IMR-90 (cell line): Measurements from ENCODE around the gene AFAP1L1. TPM values are rescaled to one million over a fixed set of nuclear protein-coding genes. Genes with fewer than 3 reads are reported as not detected.

Experiments
- ATAC-seq: fragments of 200-7000 bp; cut with Tn5 transposase; 2 replicates; pipeline ENCODE4 v1.9.1; 2020; ENCODE audit warnings: low read depth, mild to moderate bottlenecking, moderate library complexity
- BruUV-seq: library from RNA; stranded (reverse); fragments of 400-500 nt; replicated peaks from 2 replicates; lab custom pipeline; 2021; lab: Mats Ljungman, UMichigan
- CTCF ChIA-PET: fragments of 300-600 bp; formaldehyde crosslinking; extraction: SDS; loops from one replicate; lab custom pipeline; 2021; ENCODE audit warnings: antibody characterized with exemption; lab: Yijun Ruan, JAX
- POLR2A ChIA-PET: fragments of 300-600 bp; sonication (Branson Sonifier 250); formaldehyde crosslinking; loops from one replicate; lab custom pipeline; 2022; ENCODE audit warnings: antibody characterized with exemption; ENCODE audit not compliant: unreplicated experiment; lab: Charles Lee
- DNase-seq: peaks from one replicate; pipeline ENCODE4 v3.0.0; 2013
- H2AFZ ChIP-seq: replicated peaks from 2 replicates; pipeline ENCODE3; 2013; ENCODE audit warnings: low read length, mild to moderate bottlenecking; ENCODE audit not compliant: poor library complexity
- H2AK5ac ChIP-seq: 2 replicates; pipeline ENCODE4 v1.6.1; 2013; ENCODE audit warnings: low read depth, low read length, inconsistent platforms
- H2AK9ac ChIP-seq: replicated peaks from 2 replicates; pipeline ENCODE3; 2013; ENCODE audit warnings: mild to moderate bottlenecking, low read depth, low read length, moderate library complexity; ENCODE audit not compliant: poor library complexity
- H2BK120ac ChIP-seq: 2 replicates; pipeline ENCODE4 v1.6.1; 2013; ENCODE audit warnings: low read depth, low read length, inconsistent platforms
- H2BK15ac ChIP-seq: 3 replicates; pipeline ENCODE4 v1.6.1; 2013; ENCODE audit warnings: low read depth, low read length, inconsistent platforms
- H2BK20ac ChIP-seq: 2 replicates; pipeline ENCODE4 v1.6.1; 2013; ENCODE audit warnings: low read depth, mild to moderate bottlenecking, inconsistent platforms, low read length, moderate library complexity
- H2BK5ac ChIP-seq: 2 replicates; pipeline ENCODE4 v1.6.1; 2013; ENCODE audit warnings: mild to moderate bottlenecking, low read depth, low read length, inconsistent platforms; ENCODE audit not compliant: poor library complexity, severe bottlenecking
- H3K14ac ChIP-seq: replicated peaks from 2 replicates; pipeline ENCODE4 v1.6.1; 2013; ENCODE audit warnings: low read depth, low read length, inconsistent platforms
- H3K18ac ChIP-seq: 2 replicates; pipeline ENCODE4 v1.6.1; 2013; ENCODE audit warnings: low read depth, low read length, control low read depth
- H3K23ac ChIP-seq: 2 replicates; pipeline ENCODE4 v1.6.1; 2013; ENCODE audit warnings: low read depth, low read length, inconsistent platforms
- H3K27ac ChIP-seq: 2 replicates; pipeline ENCODE4 v1.5.1; 2013; ENCODE audit warnings: mild to moderate bottlenecking, control low read depth, low read length; ENCODE audit not compliant: insufficient read depth
- H3K27me3 ChIP-seq: 2 replicates; pipeline ENCODE4 v1.6.1; 2013; ENCODE audit warnings: low read length; ENCODE audit not compliant: control insufficient read depth, insufficient read depth
- H3K36me3 ChIP-seq: 2 replicates; pipeline ENCODE4 v1.6.1; 2013; ENCODE audit warnings: low read length, mixed read lengths; ENCODE audit not compliant: control insufficient read depth, insufficient read depth
- H3K4ac ChIP-seq: 2 replicates; pipeline ENCODE4 v1.6.1; 2013; ENCODE audit warnings: low read depth, low read length, inconsistent platforms
- H3K4me1 ChIP-seq: 2 replicates; pipeline ENCODE4 v1.6.1; 2013; ENCODE audit warnings: low read length, mixed read lengths; ENCODE audit not compliant: control insufficient read depth, insufficient read depth
- H3K4me2 ChIP-seq: 2 replicates; pipeline ENCODE4 v1.6.1; 2013; ENCODE audit warnings: low read depth, mild to moderate bottlenecking, control low read depth, low read length, moderate library complexity
- H3K4me3 ChIP-seq: 2 replicates; pipeline ENCODE4 v1.5.1; 2013; ENCODE audit warnings: low read depth, mild to moderate bottlenecking, control low read depth, low read length, moderate library complexity; ENCODE audit not compliant: insufficient read depth
- H3K56ac ChIP-seq: 2 replicates; pipeline ENCODE4 v1.6.1; 2013; ENCODE audit warnings: low read length, inconsistent platforms; ENCODE audit not compliant: insufficient read depth; ENCODE audit errors: extremely low read depth
- H3K79me1 ChIP-seq, 2 experiments: 2 replicates each; pipeline ENCODE4 v1.6.1; 2013; ENCODE audit warnings: low read length in 2 of 2, inconsistent platforms in 1 of 2, low read depth in 1 of 2
- H3K9ac ChIP-seq: 2 replicates; pipeline ENCODE4 v1.6.1; 2013; ENCODE audit warnings: low read depth, low read length, control low read depth
- H3K9me1 ChIP-seq: 2 replicates; pipeline ENCODE4 v1.6.1; 2013; ENCODE audit warnings: low read length, inconsistent platforms; ENCODE audit not compliant: insufficient read depth
- H3K9me3 ChIP-seq: 2 replicates; pipeline ENCODE4 v1.6.1; 2013; ENCODE audit warnings: low read length; ENCODE audit not compliant: control insufficient read depth, insufficient read depth
- H4K20me1 ChIP-seq: 2 replicates; pipeline ENCODE4 v1.6.1; 2013; ENCODE audit warnings: low read length, inconsistent platforms; ENCODE audit not compliant: insufficient read depth
- H4K5ac ChIP-seq: 2 replicates; pipeline ENCODE4 v1.6.1; 2013; ENCODE audit warnings: mild to moderate bottlenecking, low read depth, low read length, control low read depth
- H4K8ac ChIP-seq, 2 experiments: 2 replicates each; pipeline ENCODE4 v1.6.1; 2013; ENCODE audit warnings: low read depth in 2 of 2, low read length in 2 of 2, control low read depth in 1 of 2, inconsistent platforms in 1 of 2
- H4K91ac ChIP-seq: 2 replicates; pipeline ENCODE4 v1.6.1; 2013; ENCODE audit warnings: low read depth, low read length, inconsistent platforms; ENCODE audit not compliant: insufficient read depth
- CEBPB ChIP-seq: IDR thresholded peaks from 2 replicates; pipeline ENCODE4 v1.6.1; 2012; ENCODE audit warnings: low read depth, low read length, improper control_type of control experiment
- CHD1 ChIP-seq: IDR thresholded peaks from 2 replicates; pipeline ENCODE4 v1.6.1; 2012; ENCODE audit warnings: low read depth, low read length, improper control_type of control experiment
- CTCF ChIP-seq: conservative IDR thresholded peaks from 2 replicates; pipeline ENCODE4 v1.5.1; 2012; ENCODE audit warnings: mild to moderate bottlenecking, low read depth, low read length, improper control_type of control experiment
- ELK1 ChIP-seq: fragments of 150-350 bp; IDR thresholded peaks from 2 replicates; pipeline ENCODE4 v1.6.1; 2016; ENCODE audit warnings: low read depth, mild to moderate bottlenecking, low read length, moderate library complexity, borderline replicate concordance
- FOS ChIP-seq: fragments of 150-350 bp; IDR thresholded peaks from 2 replicates; pipeline ENCODE4 v1.6.1; 2016; ENCODE audit warnings: low read depth, low read length
- MAFK ChIP-seq: IDR thresholded peaks from 2 replicates; pipeline ENCODE4 v1.6.1; 2012; ENCODE audit warnings: low read depth, low read length, improper control_type of control experiment
- MAZ ChIP-seq: IDR thresholded peaks from 2 replicates; pipeline ENCODE4 v1.6.1; 2012; ENCODE audit warnings: low read depth, mild to moderate bottlenecking, low read length, improper control_type of control experiment, moderate library complexity, borderline replicate concordance
- MXI1 ChIP-seq: IDR thresholded peaks from 2 replicates; pipeline ENCODE4 v1.6.1; 2012; ENCODE audit warnings: low read depth, mild to moderate bottlenecking, low read length, moderate library complexity, borderline replicate concordance
- NFE2L2 ChIP-seq: fragments of 150-350 bp; IDR thresholded peaks from 2 replicates; pipeline ENCODE4 v1.6.1; 2016; ENCODE audit warnings: low read depth, mild to moderate bottlenecking, low read length
- POLR2A ChIP-seq: IDR thresholded peaks from 2 replicates; pipeline ENCODE4 v1.6.1; 2012; ENCODE audit warnings: mild to moderate bottlenecking, low read depth, low read length
- RAD21 ChIP-seq: IDR thresholded peaks from 2 replicates; pipeline ENCODE4 v1.6.1; 2012; ENCODE audit warnings: low read length, improper control_type of control experiment
- RFX5 ChIP-seq: IDR thresholded peaks from 2 replicates; pipeline ENCODE4 v1.8.0; 2012; ENCODE audit warnings: low read depth, mild to moderate bottlenecking, low read length, moderate library complexity
- SMC3 ChIP-seq: fragments of 150-350 bp; IDR thresholded peaks from 2 replicates; pipeline ENCODE4 v1.6.1; 2016; ENCODE audit warnings: low read depth, mild to moderate bottlenecking, antibody characterized with exemption, low read length, moderate library complexity
- USF2 ChIP-seq: fragments of 150-350 bp; IDR thresholded peaks from 2 replicates; pipeline ENCODE4 v1.6.1; 2017; ENCODE audit warnings: mild to moderate bottlenecking, antibody characterized with exemption, low read length, low read depth
- WGBS, 2 experiments: methylation state at CpG; one replicate each; pipeline versions ENCODE4 v1.1.5 to v1.1.7; 2013; ENCODE audit warnings: missing lambda C conversion rate in 2 of 2; ENCODE audit not compliant: insufficient read length in 1 of 2; ENCODE audit errors: extremely low coverage in 2 of 2; 5-methylcytosine and 5-hydroxymethylcytosine counted together
- dilution Hi-C: fragments of 300-500 bp; cut with HindIII; formaldehyde crosslinking; loops from one replicate; pipeline ENCODE4 v1.14.3; 2018; ENCODE audit warnings: low sequenced_read_pairs; ENCODE audit not compliant: unreplicated experiment
- in situ Hi-C: fragments of 300-500 bp; cut with MboI; formaldehyde crosslinking; loops from 3 replicates; pipeline ENCODE4 v1.14.3; 2019; ENCODE audit warnings: low sequenced_read_pairs, inconsistent platforms, mixed read lengths
- intact Hi-C: fragments of 100-400 bp; cut with micrococcal nuclease; formaldehyde crosslinking; loops from 2 replicates; pipeline ENCODE4 v1.10.0; 2022
- polyA plus RNA-seq, 3 experiments: library from polyadenylated mRNA; depleted of rRNA; stranded (reverse); fragments of >200 nt; gene quantifications; 2 replicates each; pipeline ENCODE4 v1.2.3, GENCODE V29; 2012; ENCODE audit warnings: low replicate concordance in 1 of 3
- total RNA-seq: library from RNA; depleted of rRNA; stranded (reverse); fragments of >200 nt; gene quantifications from 2 replicates; pipeline ENCODE4 v1.2.3, GENCODE V29; 2012

AFAP1L1 gene
- total and polyA plus RNA-seq, 2 of the 4 experiments (the other 2 are of a cell fraction): 3.3 to 5.7 TPM

- Histone ChIP-seq H3K4ac (no peak overlapping the region), H3K14ac (no peak overlapping the region), H3K4me2 (no peak overlapping the region), H3K4me1 (0 out of 2 replicates have a peak, but pooled peaks cover 2% of the 10 kb centered on the region), H4K91ac (no peak overlapping the region), H2AFZ (no peak overlapping the region), H2BK20ac (no peak overlapping the region), H4K20me1 (no peaks in the 10 kb centered on the region), H3K23ac (no peak overlapping the region), H3K9me3 (no peaks in the 10 kb centered on the region), H4K5ac (no peak overlapping the region), H3K56ac (no peak overlapping the region), H3K79me1 (no peaks in the 10 kb centered on the region), H3K4me3 (no peak overlapping the region), H3K27me3 (no peaks in the 10 kb centered on the region), H3K27ac (no peak overlapping the region), H3K36me3 (no peaks in the 10 kb centered on the region), H3K9me1 (peaks cover 5% of the 10 kb centered on the region; the same call in 1 of the 2 replicates), H2BK5ac (no peak overlapping the region), H3K18ac (no peak overlapping the region), H2AK5ac (no peak overlapping the region), H2BK120ac (no peak overlapping the region), H3K9ac (no peak overlapping the region), H2AK9ac (no peak overlapping the region), H2BK15ac (no peak overlapping the region), H4K8ac (no peak overlapping the region)
- dilution Hi-C loops (no loop called here), in situ Hi-C loops (loop anchor here (5.0 kb wide), 1 partner anchor 190 kb away; no protein-coding TSS in a partner anchor), intact Hi-C loops (no loop called here)
- DNase-seq (no peak), ATAC-seq (no peak)
- TF ChIP-seq MAFK (no peak), SMC3 (no peak), MXI1 (no peak), ELK1 (no peak), CEBPB (no peak), CHD1 (no peak), NFE2L2 (no peak), POLR2A (no peak), USF2 (no peak), RFX5 (no peak), CTCF (no peak), MAZ (no peak), FOS (no peak), RAD21 (no peak)
- BruUV-seq: no TSS peak
- WGBS, 2 experiments: no CpG with 5 or more reads among the region's 4 CpGs
- ChIA-PET CTCF (interaction anchor here (0.7 to 1.0 kb wide), 6 partner anchors 15 to 191 kb away, joined by 3 to 5 read pairs (median 4); partner anchors contain the start of gene PCYOX1L), POLR2A (no interaction called here)
Measured at GRCh38 chr5:149372076-149372795, 100.6 kb downstream of the AFAP1L1 start.
